GM19238 (cell line): ENCODE data around the gene RNF220.
"Not testable (repeated sequence)": the region's sequence is repeated elsewhere in the genome, so short reads cannot be mapped to it uniquely, and the experiment has no call there.

Experiments used
- DNase-seq: peaks from one replicate; pipeline ENCODE4 v3.0.0; 2011; ENCODE audit warnings: low spot score; ENCODE audit not compliant: insufficient read length

Gene RNF220

DNA sequence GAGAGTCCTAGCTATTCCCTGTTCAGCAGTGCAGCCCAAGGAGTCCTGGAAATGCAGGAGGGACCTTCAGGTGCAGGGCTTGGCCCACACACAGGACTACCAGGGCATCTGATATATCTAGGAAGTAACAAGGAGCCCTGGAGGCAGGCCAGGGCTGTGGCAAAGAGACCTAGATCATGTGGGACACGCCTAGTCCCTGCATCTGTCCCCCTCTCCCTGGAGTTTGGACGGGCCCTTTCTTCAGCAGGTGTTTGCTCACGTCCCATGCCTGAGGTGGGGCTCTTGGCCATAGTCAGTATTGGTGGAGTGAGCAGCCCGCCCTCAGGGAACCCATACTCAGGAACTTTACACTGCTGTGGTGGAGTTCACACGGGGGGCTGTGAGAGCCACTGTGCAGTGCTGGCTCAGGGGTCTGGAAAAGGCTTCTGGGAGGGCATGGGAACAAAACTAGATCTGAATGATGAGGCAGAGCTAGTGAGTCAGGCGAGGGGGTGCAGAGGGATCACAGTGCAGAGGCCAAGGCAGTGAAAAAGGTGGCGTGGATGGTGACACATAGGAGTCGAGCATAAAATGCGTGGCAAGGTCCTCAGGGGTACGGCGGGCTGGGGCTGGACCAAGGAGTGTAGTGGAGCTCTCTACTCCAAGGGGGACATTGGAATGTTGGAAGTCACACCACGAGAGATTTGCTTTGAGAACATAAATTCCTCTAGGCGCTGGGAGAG lies 243.6 kb downstream of the RNF220 start:
- no peak for DNase-seq

DNA sequence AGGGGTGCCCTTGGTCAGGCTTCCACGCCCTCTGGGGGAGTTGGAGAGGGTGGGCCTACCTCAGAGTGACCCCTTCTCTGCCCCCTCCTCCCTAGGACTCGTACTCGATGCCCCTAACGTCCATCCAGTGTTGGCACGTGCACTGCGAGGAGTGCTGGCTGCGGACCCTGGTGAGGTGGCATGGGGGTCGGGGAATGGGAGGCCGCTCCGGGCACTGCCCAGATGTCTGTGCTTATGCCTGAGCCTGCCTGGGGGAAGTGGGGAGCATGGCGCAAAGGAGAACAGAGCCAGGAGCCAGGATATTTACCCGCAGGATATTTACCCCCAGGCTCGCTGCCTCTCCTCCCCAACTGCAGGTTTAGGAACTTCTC lies 244.7 kb downstream of the RNF220 start:
- DNase-seq = no peak

DNA sequence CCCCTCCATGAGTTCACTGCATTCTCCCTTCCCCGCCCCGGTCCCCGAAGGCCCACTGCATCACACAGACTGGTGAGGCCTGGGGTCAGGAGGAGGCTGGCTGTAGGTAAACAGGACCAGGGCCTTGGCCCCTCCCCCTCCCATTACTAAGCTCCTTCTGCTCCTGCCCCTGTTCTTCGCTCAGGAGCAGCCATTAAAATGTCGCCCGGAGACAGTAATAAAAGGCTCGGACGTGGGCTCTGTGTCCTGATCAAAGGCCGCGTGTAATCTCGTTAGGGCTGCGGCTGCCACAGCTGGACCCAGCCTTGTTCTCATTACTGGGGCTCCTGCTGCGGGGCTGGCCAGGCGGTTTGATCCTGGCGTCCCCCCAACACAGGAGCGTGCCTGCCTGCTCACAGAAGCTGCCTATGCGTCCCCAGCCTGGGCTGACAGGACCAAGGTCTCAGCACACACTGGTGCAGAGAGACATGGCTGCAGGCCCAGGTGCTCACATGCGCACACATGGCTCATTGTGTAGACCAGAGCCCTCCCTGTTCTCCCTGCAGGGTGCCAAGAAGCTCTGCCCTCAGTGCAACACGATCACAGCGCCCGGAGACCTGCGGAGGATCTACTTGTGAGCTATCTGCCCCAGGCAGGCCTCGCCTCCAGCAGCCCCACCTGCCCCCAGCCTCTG lies 245.2 kb downstream of the RNF220 start:
- no peak for DNase-seq

DNA sequence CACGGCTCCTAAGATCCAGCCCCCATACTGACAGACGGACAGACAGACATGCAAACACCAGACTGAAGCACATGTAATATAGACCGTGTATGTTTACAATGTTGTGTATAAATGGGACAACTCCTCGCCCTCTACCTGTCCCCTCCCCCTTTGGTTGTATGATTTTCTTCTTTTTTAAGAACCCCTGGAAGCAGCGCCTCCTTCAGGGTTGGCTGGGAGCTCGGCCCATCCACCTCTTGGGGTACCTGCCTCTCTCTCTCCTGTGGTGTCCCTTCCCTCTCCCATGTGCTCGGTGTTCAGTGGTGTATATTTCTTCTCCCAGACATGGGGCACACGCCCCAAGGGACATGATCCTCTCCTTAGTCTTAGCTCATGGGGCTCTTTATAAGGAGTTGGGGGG lies 246.0 kb downstream of the RNF220 start:
- DNase-seq = no peak

DNA sequence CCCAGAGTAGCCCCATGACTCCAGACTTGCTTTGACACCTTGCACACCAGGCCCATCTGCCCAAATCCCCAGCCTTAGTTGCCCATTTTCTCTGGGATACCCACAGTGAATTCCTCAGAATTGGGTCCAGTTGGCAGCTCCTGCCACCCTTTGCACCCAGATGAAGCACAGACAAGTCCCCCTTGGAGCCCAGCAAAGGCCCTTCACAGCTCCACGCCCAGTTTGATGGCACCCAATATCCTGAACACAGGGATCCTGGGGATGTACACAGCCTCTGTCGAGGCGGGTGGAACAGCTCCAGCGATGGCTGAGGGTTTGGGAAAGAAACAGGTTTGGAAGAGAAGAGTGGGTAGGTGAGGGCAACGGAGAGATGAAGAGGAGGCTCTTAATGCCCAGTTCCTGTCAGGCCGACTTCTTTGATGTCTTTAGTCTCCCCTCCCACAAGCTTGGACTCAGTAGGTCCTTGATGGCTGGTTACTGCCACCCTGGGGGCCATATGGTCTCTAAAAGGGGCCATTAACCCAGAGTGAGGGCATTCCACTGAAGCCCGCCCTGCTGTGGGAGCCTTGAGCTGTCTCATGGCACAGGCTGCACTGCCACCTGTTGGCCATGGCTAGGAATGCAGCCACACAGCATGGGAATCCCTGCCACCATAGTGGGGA lies 247.5 kb downstream of the RNF220 start:
- DNase-seq = peak; percentile 79

DNA sequence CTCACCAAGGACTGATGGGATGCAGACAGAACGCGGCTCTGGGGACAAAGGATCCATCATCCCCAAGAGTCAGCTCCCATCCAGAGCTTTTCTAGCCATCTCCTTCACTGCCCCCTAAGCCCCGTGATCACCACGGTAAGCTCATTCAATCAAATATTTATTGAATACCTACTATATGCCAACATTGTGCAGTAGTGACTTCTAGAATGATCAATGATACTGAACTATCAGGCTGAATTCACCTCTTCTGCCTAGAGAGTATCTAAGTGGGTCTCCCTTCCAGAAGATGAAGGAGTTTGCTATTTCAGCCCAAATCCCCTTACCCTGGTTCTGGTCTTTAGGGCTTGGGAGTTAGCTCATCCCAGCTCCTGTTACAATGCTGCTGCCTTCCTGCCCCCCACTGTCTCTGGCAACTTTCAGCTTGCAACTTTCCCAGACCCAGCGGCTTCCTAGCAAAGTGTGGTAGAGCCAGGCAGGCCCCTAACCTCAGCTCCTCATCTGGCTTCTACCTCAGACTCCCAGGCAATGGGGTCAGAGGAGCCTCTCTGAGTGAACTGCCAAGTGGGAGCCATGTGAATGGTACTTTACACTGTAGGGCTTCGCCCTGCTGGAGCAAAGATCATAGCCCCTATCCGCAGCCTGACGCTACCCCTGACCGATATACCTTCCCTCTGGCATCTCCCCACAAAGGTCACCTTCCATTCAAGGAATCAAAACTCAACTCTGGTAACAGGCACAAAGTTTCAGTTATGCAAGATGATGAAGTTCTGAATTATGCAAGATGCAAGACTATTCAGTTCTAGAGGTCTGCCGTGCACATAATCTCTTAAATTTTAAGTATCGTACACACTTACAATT lies 248.3 kb downstream of the RNF220 start:
- DNase-seq = no peak

DNA sequence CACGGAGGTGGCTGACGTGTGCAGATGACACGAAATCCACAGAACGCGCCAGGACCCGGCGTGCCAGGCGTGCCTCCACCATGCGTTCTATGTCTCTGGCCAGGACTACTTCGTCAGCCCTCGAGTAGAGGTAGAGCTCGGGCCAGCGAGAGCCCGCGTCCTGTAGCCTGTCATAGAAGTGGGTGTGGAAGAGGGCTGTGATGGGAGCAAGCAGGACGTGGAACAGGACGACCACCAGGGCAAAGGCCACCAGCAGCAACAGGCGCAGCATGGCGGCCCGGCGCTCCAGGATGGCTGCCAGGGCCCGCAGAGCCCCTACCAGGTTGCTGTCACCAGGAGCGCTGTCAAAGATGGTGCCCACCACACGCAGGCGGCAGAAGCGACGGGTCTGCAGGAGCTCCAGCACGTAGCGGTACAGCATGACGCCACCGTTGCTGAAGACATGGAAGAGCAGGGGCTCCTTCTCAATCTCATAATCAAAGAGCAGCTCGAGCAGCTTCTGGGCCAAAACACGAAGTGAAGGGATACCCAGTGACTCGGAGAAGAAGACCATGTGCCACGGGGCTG lies 249.6 kb downstream of the RNF220 start:
- no peak for DNase-seq

DNA sequence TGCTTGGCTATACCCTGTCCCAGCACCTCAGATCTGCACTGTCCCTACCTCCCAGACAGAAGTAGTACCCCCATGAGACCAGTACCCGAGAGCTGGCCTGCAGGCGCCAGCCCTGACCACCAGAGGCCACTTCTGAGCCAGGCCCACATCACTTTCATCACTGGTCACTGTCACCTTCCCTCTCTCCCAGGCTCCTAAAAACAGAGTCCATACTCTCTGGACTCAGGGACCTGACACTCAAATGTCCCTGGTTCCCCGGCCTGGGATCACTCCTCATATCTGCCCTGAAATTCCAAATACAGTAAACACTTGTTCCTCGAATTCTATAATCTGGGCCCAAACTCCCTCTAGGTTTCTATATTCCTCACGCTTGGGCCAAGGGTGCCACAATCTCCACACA lies 250.6 kb downstream of the RNF220 start:
- DNase-seq = no peak

DNA sequence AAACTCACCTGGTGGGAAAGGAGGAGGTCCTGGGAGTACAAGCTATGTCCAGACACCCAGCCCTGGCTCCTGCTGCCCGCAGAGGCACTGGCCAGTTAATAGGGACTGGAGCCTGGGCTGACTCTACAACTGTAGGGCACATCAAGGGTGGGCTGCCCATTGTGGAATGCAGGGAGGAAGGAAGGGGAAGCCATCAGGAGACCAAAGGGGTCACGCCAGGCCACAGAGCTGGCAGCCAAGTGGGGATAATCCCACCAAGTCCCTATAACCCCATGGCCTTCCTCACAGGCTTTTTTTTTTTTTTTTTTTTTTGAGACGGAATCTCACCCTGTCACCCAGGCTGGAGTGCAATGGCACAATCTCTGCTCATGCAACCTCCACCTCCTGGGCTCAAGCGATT lies 254.5 kb downstream of the RNF220 start:
- no peak for DNase-seq

DNA sequence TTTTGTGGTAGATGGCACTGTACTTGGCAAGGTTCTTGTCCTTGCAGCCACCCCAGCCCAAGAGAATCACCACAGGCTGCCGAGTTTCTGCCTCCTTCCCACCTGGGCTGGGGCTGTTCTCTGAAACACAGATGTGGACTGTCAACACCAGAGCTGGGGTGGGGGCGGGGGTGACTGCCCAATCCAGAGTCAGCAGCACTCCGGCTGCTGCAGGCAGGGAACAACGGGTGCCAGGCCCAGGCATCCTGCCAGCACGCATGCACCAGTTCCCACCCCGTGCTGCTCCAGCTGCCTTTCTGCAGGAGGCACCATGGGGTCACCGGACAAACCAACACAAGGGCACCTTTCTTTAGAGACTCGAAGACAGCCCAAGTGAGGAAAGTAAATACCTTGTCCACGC lies 255.1 kb downstream of the RNF220 start:
- DNase-seq = no peak

DNA sequence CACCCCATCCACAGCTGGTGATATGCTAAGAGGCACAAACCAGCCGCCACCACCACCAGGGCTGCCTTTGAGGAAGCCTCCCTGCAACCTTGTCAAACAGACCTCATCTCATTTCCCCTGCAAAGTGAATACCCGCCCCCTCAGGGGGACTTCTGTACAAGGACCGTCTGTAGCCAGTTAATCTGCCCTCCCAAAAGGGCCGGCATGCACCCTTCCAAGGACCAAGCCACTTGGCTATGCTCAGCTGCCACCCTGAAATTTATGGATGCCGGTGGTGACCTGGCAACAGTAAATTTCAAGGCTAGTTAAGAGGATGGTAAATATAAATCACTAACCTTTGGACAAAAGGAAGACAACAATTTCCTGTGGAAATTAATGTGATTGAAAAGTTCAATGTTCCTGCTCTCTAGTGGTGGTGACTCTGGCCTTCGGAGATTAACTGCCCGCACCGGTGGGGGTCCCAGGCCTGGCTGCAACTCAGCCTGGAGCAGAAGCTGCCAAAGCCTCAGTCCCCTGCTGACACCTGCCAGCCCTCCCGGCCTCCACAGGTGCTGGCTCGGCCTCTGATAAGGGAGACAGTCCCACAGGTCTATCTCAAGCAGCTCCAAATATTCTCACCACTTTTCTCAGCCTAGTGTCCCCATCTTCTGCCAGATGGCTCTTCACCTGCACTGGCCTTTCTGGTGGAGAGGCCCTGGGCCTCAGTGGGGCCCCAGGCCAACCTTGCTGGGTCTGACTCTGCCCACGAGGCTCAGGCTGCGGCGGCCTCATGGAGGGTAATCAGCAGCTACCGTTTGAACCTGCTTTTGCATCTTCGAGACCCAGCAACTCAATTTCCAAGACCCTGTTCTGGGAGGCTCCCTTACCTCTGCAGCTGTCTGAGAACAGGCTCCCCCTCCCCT lies 257.0 kb downstream of the RNF220 start:
- no peak for DNase-seq

DNA sequence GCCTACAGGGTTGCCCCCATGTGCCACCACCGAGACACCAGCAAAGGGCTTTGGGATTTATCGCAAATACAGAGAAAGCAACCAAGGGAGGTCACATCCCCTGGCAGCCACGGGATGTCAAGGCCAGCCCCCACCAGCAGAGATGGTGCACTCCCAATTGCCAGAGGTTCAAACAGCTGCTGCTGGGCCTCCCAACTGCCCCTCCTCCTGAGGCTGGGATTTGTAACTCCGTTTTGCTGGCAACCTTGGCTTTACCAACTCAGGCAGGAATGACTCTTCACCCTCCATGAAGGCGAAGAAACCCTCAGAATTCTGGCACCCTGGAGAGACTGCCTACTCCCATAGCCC lies 257.6 kb downstream of the RNF220 start:
- DNase-seq = no peak

DNA sequence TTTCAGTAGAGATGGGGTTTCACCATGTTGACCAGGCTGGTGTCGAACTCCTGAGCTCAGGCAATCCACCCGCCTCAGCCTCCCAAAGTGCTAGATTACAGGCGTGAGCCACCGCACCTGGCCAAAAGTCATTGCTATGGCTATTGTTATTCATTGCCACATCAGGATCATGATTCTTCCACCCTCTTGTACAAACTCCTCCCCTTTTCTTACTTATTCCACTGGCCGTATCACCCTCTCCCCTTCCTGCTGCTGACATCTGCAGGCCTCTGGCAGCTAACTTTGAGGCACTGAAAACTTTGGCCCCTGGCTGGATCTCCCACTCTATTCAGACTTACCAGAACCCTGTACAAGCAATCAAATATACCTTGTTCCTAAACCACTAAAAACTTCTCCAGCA lies 258.4 kb downstream of the RNF220 start:
- DNase-seq = no peak

DNA sequence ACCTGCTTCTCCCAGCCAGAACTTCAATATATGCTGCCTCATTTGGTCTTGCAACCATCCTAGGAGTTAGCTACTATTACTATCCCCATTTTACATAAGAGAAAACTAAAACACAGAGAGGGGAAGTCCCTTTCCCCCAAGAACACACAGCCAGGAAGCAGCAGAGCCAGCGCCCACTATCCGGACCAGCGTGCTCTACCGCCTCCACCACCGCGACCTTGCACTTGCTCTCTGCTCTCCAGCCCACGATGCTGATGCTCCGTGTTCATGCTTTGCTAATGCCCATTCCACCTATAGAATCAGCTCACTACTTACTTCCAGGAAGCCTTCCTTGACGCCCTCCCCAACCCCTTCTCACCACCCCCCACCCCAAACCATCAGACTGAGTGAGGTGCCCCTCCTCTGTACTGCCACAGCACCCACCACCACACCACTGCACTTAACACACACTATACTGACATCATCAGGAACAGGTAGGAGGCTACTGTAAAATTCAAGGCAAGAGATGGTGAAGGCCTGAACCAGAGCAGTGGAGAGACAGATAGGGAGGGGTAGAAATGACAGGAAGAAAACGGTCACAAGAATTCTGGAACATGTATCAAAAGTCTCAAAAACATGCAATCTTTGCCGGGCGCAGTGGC lies 259.8 kb downstream of the RNF220 start:
- DNase-seq = no peak

DNA sequence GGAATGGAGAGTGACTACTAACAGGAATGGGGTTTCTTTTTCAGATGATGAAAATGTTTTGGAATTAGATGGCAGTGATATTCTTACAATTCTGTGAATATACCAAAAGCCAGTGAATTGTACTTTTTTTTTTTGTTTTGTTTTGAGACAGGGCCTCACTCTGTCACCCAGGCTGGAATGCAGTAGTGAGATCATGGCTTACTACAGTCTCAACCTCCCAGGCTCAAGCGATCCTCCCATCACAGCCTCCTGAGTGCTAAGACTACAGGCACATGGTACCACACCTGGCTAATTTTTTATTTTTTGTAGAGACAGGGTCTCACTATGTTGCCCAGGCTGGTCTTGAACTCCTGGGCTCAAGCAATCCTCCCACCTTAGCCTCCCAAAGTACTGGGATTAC lies 261.7 kb downstream of the RNF220 start:
- DNase-seq = not testable (repeated sequence)

DNA sequence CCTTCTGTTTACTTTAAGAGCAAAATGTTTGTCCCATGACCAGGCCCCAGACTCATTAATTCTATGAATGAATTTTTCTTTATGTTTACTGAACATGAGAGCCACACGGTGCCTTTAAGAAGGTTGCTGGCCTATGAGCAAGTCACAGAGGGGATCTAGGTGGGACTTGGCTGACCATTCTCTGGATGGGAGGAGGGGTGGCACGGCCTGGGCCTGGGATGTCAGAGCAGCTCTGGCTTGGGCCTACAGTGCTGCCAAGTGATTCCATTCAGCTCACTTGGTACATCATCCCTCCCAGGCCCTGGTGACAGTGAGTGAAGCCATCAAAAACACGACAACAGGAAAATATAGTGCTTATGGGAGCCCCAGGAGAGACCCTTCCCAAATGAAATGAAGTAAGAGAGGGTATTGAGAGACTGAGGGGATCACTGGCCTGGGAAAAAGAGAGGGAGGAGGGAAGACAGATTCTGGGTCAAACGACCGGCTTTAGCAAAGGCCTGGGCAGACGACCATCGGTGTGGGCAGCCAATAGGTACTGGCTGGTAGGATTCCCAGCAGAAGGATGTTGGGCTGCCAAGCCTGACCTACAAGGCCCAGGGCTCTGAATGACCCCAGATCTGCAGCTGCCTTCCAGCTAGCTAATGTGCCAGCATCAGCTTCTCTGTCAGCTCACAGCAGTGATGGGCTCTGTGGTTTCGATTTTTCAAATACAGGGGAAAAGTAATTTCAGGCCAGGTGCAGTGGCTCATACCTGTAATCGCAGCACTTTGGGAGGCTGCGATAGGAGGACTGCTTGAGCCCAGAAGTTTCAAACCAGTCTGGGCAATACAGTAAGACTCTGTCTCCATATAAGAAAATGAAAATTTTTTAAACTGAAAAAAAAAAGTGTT lies 265.9 kb downstream of the RNF220 start:
- DNase-seq = no peak

DNA sequence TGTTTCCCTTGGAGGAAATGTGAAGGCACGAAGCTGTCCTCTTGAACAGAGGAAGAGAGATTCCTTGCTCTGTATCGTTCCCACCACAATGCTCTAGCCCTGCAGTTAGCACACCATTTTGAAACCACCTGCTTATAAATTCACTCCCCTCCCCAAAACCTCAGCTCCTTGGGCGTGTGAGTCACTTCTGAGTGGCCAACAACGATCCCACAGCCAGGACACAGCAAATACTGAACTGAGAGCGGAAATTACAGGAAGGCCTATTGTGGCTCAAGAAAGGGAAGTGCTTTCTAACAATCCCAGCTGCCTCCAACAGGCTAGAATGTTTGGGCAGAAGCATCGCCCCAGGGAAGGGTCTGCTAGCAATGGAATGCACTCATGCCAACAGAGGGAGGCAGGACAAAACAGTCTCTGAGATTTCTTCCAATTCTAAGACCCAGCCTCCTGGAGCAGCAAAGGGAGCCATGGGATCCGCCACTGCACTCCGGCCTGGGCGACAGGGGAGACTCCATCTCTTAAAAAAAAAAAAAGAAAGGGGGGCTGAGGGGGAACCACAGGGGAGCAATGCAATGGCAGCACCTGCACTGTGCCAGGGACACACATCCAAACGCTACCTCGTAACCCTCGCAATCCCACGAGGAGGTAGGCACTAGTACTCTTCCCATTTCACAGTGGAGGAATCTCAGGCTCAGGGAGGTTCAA lies 267.4 kb downstream of the RNF220 start:
- no peak for DNase-seq

DNA sequence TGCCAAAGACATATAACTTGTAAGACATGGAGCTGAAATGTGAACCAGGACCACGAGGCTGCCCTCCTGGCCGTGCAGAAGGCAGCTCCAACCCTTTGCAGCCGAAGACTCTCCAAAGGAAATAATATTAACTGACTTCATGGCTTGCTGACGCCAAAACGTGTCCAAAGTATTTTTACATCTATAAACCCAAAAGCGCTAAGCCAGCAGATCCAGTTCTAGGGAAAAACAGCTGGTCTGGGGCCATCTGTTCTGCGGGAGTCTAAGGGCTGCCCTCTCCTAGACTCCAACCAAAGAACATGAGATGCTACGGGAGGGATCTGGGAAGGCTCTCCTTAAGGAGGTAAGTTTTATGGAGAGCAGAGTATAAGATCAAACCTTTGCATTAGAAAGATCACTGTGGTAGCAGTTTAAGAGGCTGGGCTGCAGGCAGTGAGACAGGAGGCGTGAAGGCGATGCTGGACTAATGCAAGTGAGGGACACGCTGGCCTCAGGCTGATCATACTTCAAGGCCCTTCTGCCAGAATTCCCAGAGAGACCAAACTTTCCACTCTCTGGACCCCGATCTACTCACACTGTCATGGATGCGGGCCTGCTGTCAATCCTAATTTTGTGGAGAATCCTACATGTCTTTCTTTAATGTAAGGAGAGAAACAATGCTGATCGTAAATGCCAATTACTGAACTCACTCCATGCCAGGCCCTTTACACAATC lies 268.1 kb downstream of the RNF220 start:
- DNase-seq = no peak
